SK-N-MC (cell line): ENCODE data around the gene BCAT1.

ENCODE experiments used
- FOXP2 ChIP-seq: optimal IDR thresholded peaks from 2 replicates; pipeline ENCODE3; 2011; ENCODE audit warnings: mild to moderate bottlenecking, moderate library complexity; ENCODE audit not compliant: insufficient read depth; ENCODE audit errors: extremely low read length, control extremely low read depth
- POLR2AphosphoS5 ChIP-seq: IDR thresholded peaks from 2 replicates; pipeline ENCODE4 v1.6.1; 2012; ENCODE audit warnings: mild to moderate bottlenecking, low read depth, low read length, borderline replicate concordance

GRCh38 chr12:24979976-24980730, 31.3 kb upstream of the BCAT1 start:
- TF ChIP-seq POLR2AphosphoS5 (no peak), FOXP2 (no peak)
